HEK293 (cell line): Measurements from ENCODE around the gene CA5A.

Experiments used
- CTCF ChIA-PET: fragments of 350-600 bp; formaldehyde crosslinking; extraction: SDS; loops from one replicate; lab custom pipeline; 2021; ENCODE audit warnings: antibody characterized with exemption; lab: Yijun Ruan, JAX
- POLR2A ChIA-PET: fragments of 300-600 bp; formaldehyde crosslinking; extraction: SDS; loops from one replicate; lab custom pipeline; 2020; ENCODE audit warnings: antibody characterized with exemption, inconsistent platforms; lab: Yijun Ruan, JAX
- H3K27ac ChIP-seq: fragments of 200-500 bp; sonication (Bioruptor generic); 2 replicates; pipeline ENCODE4 v1.5.1; 2014; ENCODE audit warnings: low read depth, low read length, control low read depth, inconsistent platforms; ENCODE audit errors: extremely low read depth
- H3K36me3 ChIP-seq, 2 experiments: fragments of 200-500 bp in 1 of 2; sonication (Bioruptor generic) in 1 of 2; 1 replicate in 1 of 2; 2 replicates in 1 of 2; pipeline ENCODE4 v1.5.1; 2014 to 2017; ENCODE audit warnings: inconsistent platforms in 2 of 2, low read length in 2 of 2; ENCODE audit not compliant: control insufficient read depth in 2 of 2, insufficient read depth in 1 of 2
- H3K4me1 ChIP-seq: fragments of 200-500 bp; sonication (Bioruptor generic); 2 replicates; pipeline ENCODE4 v1.5.1; 2014; ENCODE audit warnings: mild to moderate bottlenecking, low read length, inconsistent platforms; ENCODE audit not compliant: control insufficient read depth, insufficient read depth
- H3K4me3 ChIP-seq: 2 replicates; pipeline ENCODE4 v1.5.1; 2011; ENCODE audit warnings: low read depth, mild to moderate bottlenecking, control low read depth, low read length, moderate library complexity
- H3K9me3 ChIP-seq: fragments of 200-500 bp; sonication (Bioruptor generic); 2 replicates; pipeline ENCODE4 v1.5.1; 2014; ENCODE audit warnings: low read depth, low read length, inconsistent platforms; ENCODE audit not compliant: control insufficient read depth, insufficient read depth
- HOXC10 ChIP-seq: sonication (generic); formaldehyde crosslinking; IDR thresholded peaks from 2 replicates; pipeline ENCODE4 v1.8.1; 2023; ENCODE audit warnings: mild to moderate bottlenecking, missing genetic modification reagents
- MYNN ChIP-seq: fragments of 450-650 bp; formaldehyde crosslinking; IDR thresholded peaks from 2 replicates; pipeline ENCODE4 v1.5.1; 2016; ENCODE audit warnings: missing biosample characterization, missing genetic modification characterization, borderline replicate concordance
- MZF1 ChIP-seq: fragments of 450-650 bp; formaldehyde crosslinking; IDR thresholded peaks from 2 replicates; pipeline ENCODE4 v1.5.1; 2017; ENCODE audit warnings: missing biosample characterization, missing genetic modification characterization, borderline replicate concordance
- SETDB1 ChIP-seq: IDR thresholded peaks from one replicate; pipeline ENCODE4 v1.6.1; 2017; ENCODE audit warnings: mild to moderate bottlenecking, low read length, moderate library complexity, mixed read lengths; ENCODE audit not compliant: insufficient read length
- SP3 ChIP-seq: fragments of 450-650 bp; formaldehyde crosslinking; IDR thresholded peaks from 2 replicates; pipeline ENCODE4 v1.5.1; 2016; ENCODE audit warnings: missing biosample characterization, missing genetic modification characterization
- ZNF133 ChIP-seq: fragments of 450-650 bp; formaldehyde crosslinking; IDR thresholded peaks from 2 replicates; pipeline ENCODE4 v1.5.1; 2016; ENCODE audit warnings: missing biosample characterization, missing genetic modification characterization
- ZNF155 ChIP-seq: fragments of 450-650 bp; formaldehyde crosslinking; IDR thresholded peaks from 2 replicates; pipeline ENCODE4 v1.5.1; 2016; ENCODE audit warnings: missing biosample characterization, missing genetic modification characterization
- ZNF214 ChIP-seq: fragments of 450-650 bp; formaldehyde crosslinking; IDR thresholded peaks from 2 replicates; pipeline ENCODE4 v1.5.1; 2017; ENCODE audit warnings: missing biosample characterization, mild to moderate bottlenecking, missing genetic modification characterization, borderline replicate concordance
- ZNF239 ChIP-seq: fragments of 450-650 bp; formaldehyde crosslinking; IDR thresholded peaks from 2 replicates; pipeline ENCODE4 v1.5.1; 2016; ENCODE audit warnings: missing biosample characterization, missing genetic modification characterization
- ZNF280D ChIP-seq: fragments of 450-650 bp; formaldehyde crosslinking; IDR thresholded peaks from 2 replicates; pipeline ENCODE4 v1.5.1; 2016; ENCODE audit warnings: missing biosample characterization, missing genetic modification characterization
- ZNF404 ChIP-seq: fragments of 450-650 bp; formaldehyde crosslinking; IDR thresholded peaks from 2 replicates; pipeline ENCODE4 v1.5.1; 2017; ENCODE audit warnings: missing biosample characterization, missing genetic modification characterization
- ZNF510 ChIP-seq: fragments of 450-650 bp; formaldehyde crosslinking; IDR thresholded peaks from 2 replicates; pipeline ENCODE4 v1.5.1; 2018; ENCODE audit warnings: mild to moderate bottlenecking, missing genetic modification characterization, missing biosample characterization; ENCODE audit not compliant: insufficient replicate concordance
- ZNF529 ChIP-seq: fragments of 450-650 bp; formaldehyde crosslinking; IDR thresholded peaks from 2 replicates; pipeline ENCODE4 v1.5.1; 2017; ENCODE audit warnings: missing genetic modification characterization, missing biosample characterization; ENCODE audit not compliant: insufficient replicate concordance
- ZNF558 ChIP-seq: fragments of 450-650 bp; formaldehyde crosslinking; IDR thresholded peaks from 2 replicates; pipeline ENCODE4 v1.5.1; 2016; ENCODE audit warnings: missing biosample characterization, missing genetic modification characterization
- ZNF610 ChIP-seq: fragments of 450-650 bp; formaldehyde crosslinking; IDR thresholded peaks from 2 replicates; pipeline ENCODE4 v1.5.1; 2016; ENCODE audit warnings: missing biosample characterization, missing genetic modification characterization, borderline replicate concordance
- ZNF626 ChIP-seq: fragments of 450-650 bp; sonication (Bioruptor Pico); formaldehyde crosslinking; IDR thresholded peaks from 2 replicates; pipeline ENCODE4 v1.5.1; 2018; ENCODE audit warnings: missing biosample characterization, missing genetic modification characterization, inconsistent platforms
- ZNF645 ChIP-seq: fragments of 450-650 bp; formaldehyde crosslinking; IDR thresholded peaks from 2 replicates; pipeline ENCODE4; 2016; ENCODE audit warnings: missing biosample characterization, missing genetic modification characterization
- ZNF677 ChIP-seq: fragments of 450-650 bp; IDR thresholded peaks from 2 replicates; pipeline ENCODE4 v1.5.0; 2018; ENCODE audit warnings: missing biosample characterization, mild to moderate bottlenecking, missing genetic modification characterization, moderate library complexity
- TF ChIP-seq, protein P1 (sequence below): fragments of 450-650 bp; formaldehyde crosslinking; IDR thresholded peaks from 2 replicates; pipeline ENCODE4 v1.5.1; 2016; ENCODE audit warnings: missing biosample characterization, missing genetic modification characterization
- TF ChIP-seq, protein P2 (sequence below): fragments of 450-650 bp; formaldehyde crosslinking; conservative IDR thresholded peaks from 2 replicates; pipeline ENCODE4 v1.5.1; 2016; ENCODE audit warnings: low read depth, missing biosample characterization, missing genetic modification characterization

Gene CA5A

GRCh38 chr16:87973717-87974116 lies 37.4 kb upstream of the CA5A start:
- CTCF ChIA-PET = interaction anchor here (0.6 kb wide), 1 partner anchor 890 kb away, joined by 3 read pairs; no protein-coding TSS in a partner anchor
- POLR2A ChIA-PET = no interaction called here
- no peaks in the 10 kb centered on the region for H3K4me1 ChIP-seq
- no peak for TF ChIP-seq MZF1
- TF ChIP-seq ZNF214 = no peak
- no peak for TF ChIP-seq HOXC10 (CRISPR knock-in tag)
- TF ChIP-seq ZNF155 (tag by site-specific recombination) = no peak
- TF ChIP-seq MYNN (tag by site-specific recombination) = no peak
- TF ChIP-seq, protein P1, sequence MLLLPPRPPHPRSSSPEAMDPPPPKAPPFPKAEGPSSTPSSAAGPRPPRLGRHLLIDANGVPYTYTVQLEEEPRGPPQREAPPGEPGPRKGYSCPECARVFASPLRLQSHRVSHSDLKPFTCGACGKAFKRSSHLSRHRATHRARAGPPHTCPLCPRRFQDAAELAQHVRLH (tag by site-specific recombination) = no peak
- TF ChIP-seq ZNF510 (tag by site-specific recombination) = no peak
- TF ChIP-seq SP3 (tag by site-specific recombination) = no peak
- TF ChIP-seq ZNF404 = no peak
- TF ChIP-seq, all 188 proteins: peak for 0
- H3K27ac ChIP-seq = no peak overlapping the region
- H3K9me3 ChIP-seq = no peaks in the 10 kb centered on the region
- H3K4me3 ChIP-seq = no peak overlapping the region
- H3K36me3 ChIP-seq = peaks cover 0 to 5% of the 10 kb centered on the region in 2 experiments; a peak in 2 of 3 replicates

GRCh38 chr16:87971933-87972332 lies 35.6 kb upstream of the CA5A start:
- ChIA-PET POLR2A (no interaction called here), CTCF (interaction anchor here (1.6 kb wide), 1 partner anchor 10 kb away, joined by 5 read pairs; no protein-coding TSS in a partner anchor)
- Histone ChIP-seq H3K9me3 (no peaks in the 10 kb centered on the region), H3K36me3 (peaks cover 0 to 5% of the 10 kb centered on the region in 2 experiments; a peak in 2 of 3 replicates), H3K27ac (no peak overlapping the region), H3K4me3 (no peak overlapping the region), H3K4me1 (no peaks in the 10 kb centered on the region)
- TF ChIP-seq ZNF239 (tag by site-specific recombination) (no peak), ZNF626 (tag by site-specific recombination) (0 out of 2 replicates have a peak, but pooled peaks have one; percentile 31), ZNF610 (tag by site-specific recombination) (peak; percentile 49; the same call in 1 of the 2 replicates), ZNF133 (tag by site-specific recombination) (peak; percentile 100), ZNF677 (tag by site-specific recombination) (peak; percentile 77), ZNF645 (no peak), ZNF529 (tag by site-specific recombination) (peak; percentile 29), SETDB1 (peak; percentile 94), ZNF558 (peak; percentile 35; the same call in 1 of the 2 replicates), ZNF280D (tag by site-specific recombination) (0 out of 2 replicates have a peak, but pooled peaks have one; percentile 59)
- TF ChIP-seq, protein P2, sequence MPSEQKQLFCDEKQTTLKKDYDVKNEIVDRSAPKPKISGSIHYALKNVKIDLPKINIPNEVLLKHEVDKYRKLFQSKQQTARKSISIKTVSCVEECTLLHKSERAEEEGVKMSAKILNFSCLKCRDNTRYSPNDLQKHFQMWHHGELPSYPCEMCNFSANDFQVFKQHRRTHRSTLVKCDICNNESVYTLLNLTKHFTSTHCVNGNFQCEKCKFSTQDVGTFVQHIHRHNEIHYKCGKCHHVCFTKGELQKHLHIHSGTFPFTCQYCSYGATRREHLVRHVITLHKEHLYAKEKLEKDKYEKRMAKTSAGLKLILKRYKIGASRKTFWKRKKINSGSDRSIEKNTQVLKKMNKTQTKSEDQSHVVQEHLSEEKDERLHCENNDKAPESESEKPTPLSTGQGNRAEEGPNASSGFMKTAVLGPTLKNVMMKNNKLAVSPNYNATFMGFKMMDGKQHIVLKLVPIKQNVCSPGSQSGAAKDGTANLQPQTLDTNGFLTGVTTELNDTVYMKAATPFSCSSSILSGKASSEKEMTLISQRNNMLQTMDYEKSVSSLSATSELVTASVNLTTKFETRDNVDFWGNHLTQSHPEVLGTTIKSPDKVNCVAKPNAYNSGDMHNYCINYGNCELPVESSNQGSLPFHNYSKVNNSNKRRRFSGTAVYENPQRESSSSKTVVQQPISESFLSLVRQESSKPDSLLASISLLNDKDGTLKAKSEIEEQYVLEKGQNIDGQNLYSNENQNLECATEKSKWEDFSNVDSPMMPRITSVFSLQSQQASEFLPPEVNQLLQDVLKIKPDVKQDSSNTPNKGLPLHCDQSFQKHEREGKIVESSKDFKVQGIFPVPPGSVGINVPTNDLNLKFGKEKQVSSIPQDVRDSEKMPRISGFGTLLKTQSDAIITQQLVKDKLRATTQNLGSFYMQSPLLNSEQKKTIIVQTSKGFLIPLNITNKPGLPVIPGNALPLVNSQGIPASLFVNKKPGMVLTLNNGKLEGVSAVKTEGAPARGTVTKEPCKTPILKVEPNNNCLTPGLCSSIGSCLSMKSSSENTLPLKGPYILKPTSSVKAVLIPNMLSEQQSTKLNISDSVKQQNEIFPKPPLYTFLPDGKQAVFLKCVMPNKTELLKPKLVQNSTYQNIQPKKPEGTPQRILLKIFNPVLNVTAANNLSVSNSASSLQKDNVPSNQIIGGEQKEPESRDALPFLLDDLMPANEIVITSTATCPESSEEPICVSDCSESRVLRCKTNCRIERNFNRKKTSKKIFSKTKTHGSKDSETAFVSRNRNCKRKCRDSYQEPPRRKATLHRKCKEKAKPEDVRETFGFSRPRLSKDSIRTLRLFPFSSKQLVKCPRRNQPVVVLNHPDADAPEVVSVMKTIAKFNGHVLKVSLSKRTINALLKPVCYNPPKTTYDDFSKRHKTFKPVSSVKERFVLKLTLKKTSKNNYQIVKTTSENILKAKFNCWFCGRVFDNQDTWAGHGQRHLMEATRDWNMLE (tag by site-specific recombination) = 0 out of 2 replicates have a peak, but pooled peaks have one; percentile 13
